ENCODE measurements around the gene MPEG1.

DNA sequence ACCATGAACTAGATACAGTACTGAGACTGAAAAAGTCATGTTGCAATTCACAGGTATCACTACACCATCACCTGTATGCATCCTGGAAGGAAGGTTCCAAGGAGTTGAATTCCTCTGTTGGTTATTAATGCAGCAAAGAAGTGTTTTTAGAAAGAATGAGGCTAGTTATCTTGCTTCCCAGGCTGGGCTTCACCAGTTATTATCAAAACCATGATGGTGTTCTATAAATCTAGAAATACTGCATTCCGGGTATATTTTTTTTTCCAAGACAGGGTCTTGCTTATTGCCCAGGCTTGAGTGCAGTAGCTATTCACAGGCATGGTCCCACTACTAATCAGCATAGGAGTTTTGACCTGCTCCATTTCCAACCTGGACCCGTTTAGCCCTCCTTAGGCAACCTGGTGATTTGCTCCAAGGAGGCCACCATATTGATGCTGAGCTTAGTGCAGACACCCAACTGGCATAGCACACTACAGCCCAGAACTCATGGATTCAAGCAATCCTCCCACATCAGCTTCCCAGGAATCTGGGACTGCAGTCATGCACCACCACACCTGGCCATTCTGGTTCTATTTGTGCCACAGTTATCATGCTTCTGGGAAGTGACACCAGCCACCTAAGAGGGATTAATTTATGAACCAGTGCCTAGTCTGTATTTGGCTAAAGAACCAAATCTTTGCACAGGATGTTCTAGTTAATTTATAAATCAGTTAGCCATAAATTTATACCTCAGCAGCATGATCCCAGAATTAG, 1.6 kb upstream of the MPEG1 start:
- no peak for TF ChIP-seq CTCF (IDR thresholded peaks at IDR 0.05)
- TF ChIP-seq POLR2AphosphoS5 (IDR thresholded peaks at IDR 0.05), result no peak
- TF ChIP-seq POLR2A (IDR thresholded peaks at IDR 0.05), result no peak
